ENCODE results near the gene LHCGR.

Gene LHCGR

DNA sequence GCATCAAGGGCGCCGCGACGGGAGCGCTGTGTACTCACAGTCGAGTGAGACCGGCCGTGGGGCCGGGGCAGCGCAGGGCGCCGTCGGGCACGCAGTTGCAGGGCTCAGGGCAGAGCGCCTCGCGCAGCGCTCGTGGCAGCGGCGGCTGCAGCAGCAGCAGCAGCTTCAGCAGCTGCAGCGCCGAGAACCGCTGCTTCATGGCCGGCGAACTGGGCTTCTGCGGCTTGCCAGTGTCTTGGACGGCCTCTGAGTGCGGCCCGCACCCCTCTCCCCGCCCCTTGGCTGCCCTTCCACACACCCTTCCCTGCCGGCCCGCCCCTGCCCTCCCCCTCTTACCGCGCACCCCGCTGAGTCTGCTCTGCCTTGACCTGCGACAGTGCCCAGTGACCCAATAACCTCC, at the start of gene LHCGR:
Gene LHCGR, minus strand, starts transcription at position 252 of the 400 bp plus-strand sequence. Its CDS starts 53 bp downstream, at position 199.
- no peak for DNase-seq

DNA sequence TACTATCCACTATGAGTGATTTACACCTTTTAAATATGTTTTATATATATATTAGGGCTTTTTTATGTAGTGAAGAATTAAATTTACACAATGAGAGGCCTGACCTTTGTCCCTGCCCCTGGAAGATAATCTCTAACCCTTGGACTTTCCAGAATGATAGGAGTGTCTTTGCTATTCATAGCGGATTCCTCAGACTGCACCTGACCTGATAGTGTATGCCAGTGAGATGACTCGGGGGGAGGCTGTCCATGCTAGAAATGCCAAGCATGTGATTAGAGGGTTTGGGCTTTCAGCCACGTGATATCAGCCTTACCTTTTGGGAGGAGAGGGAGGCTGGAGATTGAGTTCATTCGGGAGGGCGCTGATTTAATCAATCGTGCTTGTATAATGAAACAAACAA, 44.1 kb upstream of the LHCGR start:
- no peak for DNase-seq

GRCh38 chr2:48795065-48795464, 39.5 kb upstream of the LHCGR start:
- no peak for DNase-seq

GRCh38 chr2:48793671-48794070, 38.1 kb upstream of the LHCGR start:
- DNase-seq = no peak

- no peak for DNase-seq
These were observed 36.5 kb upstream of the LHCGR start for GRCh38 chr2:48792030-48792429.

GRCh38 chr2:48790407-48791170, 35.1 kb upstream of the LHCGR start:
- no peak for DNase-seq

DNA sequence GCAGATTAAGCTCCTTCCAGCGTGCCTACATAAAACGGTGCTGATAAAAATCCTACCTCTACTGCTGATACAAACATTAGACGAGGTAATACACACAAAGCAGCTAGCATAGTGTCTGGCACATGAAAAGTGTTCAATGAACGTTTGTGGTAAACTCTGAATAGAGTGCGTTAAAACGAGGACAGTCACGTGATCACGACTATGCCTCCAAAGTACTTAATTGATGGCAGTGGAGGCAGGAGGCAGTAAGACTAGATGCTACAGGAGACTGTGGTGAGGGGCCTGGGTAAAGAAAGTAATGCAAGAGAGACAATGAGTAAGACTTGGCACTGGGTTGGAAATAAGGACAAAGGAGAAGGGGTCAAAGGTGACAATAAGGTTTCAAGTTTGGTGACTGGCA, 32.1 kb upstream of the LHCGR start:
- no peak for DNase-seq

GRCh38 chr2:48781366-48781765, 25.8 kb upstream of the LHCGR start:
- DNase-seq = no peak

GRCh38 chr2:48779019-48779716, 23.6 kb upstream of the LHCGR start:
- DNase-seq = no peak

GRCh38 chr2:48774251-48774650, 18.7 kb upstream of the LHCGR start:
- no peak for DNase-seq

- no peak for DNase-seq
These were observed 15.9 kb upstream of the LHCGR start for GRCh38 chr2:48771241-48772014.

DNA sequence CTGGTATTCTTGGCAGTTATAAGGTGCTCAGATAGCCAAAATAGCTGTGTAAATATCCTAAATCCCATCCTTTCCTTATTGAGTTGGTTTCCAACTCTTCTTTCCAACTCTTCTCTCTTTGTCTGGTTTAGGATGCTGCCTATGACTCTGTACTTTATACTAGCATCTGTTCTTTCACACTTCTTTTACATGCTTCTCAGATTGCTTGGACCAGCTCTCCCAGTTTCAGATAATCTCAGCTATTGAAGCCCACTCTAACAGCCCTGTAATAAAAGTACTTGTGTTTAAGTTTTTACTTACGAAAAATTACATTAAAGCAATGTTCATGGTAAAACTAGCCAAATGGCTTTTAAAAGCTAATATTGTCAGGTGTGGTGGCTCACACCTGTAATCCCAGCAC, 14.7 kb upstream of the LHCGR start:
- no peak for DNase-seq

GRCh38 chr2:48768669-48769068, 13.1 kb upstream of the LHCGR start:
- no peak for DNase-seq

DNA sequence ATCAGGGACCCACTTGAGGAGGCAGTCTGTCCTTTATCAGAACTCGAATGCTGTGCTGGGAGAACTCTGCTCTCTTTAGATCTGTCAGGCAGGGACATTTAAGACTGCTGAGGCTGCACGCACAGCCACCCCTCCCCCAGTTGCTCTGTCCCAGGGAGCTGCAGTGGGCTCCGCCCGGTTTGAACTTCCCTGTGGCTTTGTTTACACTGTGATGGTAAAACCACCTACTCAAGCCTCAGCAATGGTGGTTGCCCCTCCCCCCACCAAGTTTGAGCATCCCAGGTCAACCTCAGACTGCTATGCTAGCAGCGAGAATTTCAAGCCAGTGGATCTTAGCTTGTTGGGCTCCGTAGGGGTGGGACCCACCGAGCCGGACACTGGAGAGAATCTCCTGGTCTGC, 11.8 kb upstream of the LHCGR start:
- DNase-seq = no peak

- DNase-seq = no peak
These were observed 5.3 kb upstream of the LHCGR start for GRCh38 chr2:48760826-48761225.

DNA sequence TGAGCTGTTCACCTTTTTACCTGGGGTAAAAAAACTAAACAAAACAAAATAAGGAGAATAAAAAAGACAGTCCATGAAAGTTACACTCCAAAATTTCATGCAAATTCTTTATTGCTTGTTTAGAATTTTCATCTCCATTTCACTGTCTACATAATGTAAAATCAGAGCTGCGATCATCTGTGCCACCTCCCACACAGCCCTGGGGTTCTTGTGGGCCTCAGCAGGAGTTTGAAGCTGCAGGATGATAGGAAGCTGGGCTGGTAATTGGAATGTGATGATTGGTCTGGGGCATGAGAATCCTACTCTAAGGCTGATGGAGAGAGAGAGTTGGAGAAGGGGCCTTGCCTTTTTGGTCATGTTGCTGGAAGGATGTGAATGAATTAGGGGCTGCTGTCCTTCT, 4.2 kb upstream of the LHCGR start:
- no peak for DNase-seq

GRCh38 chr2:48756289-48756688, 765 bp upstream of the LHCGR start:
- DNase-seq = no peak

DNA sequence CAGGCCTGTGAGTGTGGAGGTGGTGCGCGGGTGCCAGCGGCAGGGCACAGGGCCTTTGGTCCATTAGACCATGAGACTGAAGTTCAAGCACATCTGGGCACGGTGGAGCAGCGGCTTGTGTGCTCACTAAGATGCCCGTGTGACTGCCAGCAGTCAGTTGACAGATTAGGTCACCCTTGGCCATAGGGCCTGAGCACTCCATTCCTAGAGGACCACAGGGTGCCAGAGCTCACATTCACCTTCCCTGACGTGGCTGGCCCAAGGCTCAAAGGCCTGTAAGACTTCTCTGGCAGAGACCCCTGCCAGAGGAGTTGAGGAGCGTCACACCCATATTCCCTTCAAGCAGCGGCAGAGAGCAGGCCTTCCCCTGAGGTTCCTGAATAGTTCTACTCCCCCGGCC, 650 bp downstream of the LHCGR start:
- no peak for DNase-seq

- no peak for DNase-seq
These were observed 2.3 kb downstream of the LHCGR start for GRCh38 chr2:48753228-48753627.

DNA sequence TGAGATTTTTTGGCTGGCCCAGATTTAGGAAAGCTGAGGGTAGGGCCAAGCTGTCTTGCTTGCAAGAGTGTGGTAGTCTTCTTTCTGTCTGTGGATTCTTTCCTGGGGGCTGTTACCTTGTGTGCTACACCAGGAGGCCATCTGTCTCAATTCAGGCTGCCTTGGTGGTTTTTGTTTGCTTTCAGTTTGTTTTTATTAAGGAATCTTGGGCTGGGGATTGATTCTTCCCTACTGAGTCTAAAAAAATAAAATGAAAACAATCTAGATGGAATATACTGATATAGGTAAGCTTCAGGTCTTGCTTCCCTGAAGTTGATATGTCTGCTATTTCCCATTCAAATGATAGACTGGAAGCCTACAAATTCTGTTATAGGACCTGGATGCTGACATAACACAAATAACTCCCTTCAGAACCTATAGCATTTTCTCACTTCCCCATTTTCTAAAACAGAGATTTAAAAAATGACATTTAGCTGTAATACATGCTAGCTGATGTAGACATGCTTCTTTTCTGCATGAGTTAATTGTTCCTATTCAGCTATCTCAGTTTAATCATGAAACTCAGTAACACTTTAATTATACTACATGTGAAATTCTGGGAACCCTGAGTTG, 5.3 kb downstream of the LHCGR start:
- no peak for DNase-seq

- DNase-seq = no peak
These were observed 6.0 kb downstream of the LHCGR start for GRCh38 chr2:48749291-48750127.

GRCh38 chr2:48747319-48747718, 8.2 kb downstream of the LHCGR start:
- no peak for DNase-seq
